OCI-LY1 (cell line): ENCODE results near the gene TAX1BP3.

Source experiments
- H2AFZ ChIP-seq: fragments of 200-600 bp; sonication (generic), shearing (Covaris generic); 2 replicates; pipeline ENCODE4 v1.6.0; 2014; ENCODE audit warnings: antibody characterized with exemption, mild to moderate bottlenecking, low read length
- H3F3A ChIP-seq: fragments of 200-600 bp; sonication (generic), shearing (Covaris generic); 2 replicates; pipeline ENCODE4 v1.6.0; 2014; ENCODE audit warnings: mild to moderate bottlenecking, antibody characterized with exemption, low read length, moderate library complexity; ENCODE audit not compliant: insufficient read depth
- H3K27ac ChIP-seq: fragments of 200-600 bp; sonication (generic); 2 replicates; pipeline ENCODE4 v1.5.1; 2014; ENCODE audit warnings: low read length, mixed run types, mild to moderate bottlenecking, low read depth; ENCODE audit not compliant: poor library complexity, severe bottlenecking
- H3K27me3 ChIP-seq: fragments of 200-600 bp; sonication (generic); 2 replicates; pipeline ENCODE4 v1.6.0; 2014; ENCODE audit warnings: antibody characterized with exemption, mild to moderate bottlenecking, low read length, moderate library complexity; ENCODE audit not compliant: insufficient read depth
- H3K36me3 ChIP-seq: fragments of 200-600 bp; sonication (generic); 2 replicates; pipeline ENCODE4 v1.6.1; 2014; ENCODE audit warnings: mild to moderate bottlenecking, antibody characterized with exemption, low read length, moderate library complexity, mixed read lengths; ENCODE audit not compliant: insufficient read depth
- H3K4me1 ChIP-seq: fragments of 200-600 bp; sonication (generic); 2 replicates; pipeline ENCODE4 v1.5.1; 2014; ENCODE audit warnings: mild to moderate bottlenecking, low read length, moderate library complexity; ENCODE audit not compliant: insufficient read depth, severe bottlenecking
- H3K4me2 ChIP-seq: fragments of 200-600 bp; sonication (generic), shearing (Covaris generic); 2 replicates; pipeline ENCODE4 v1.6.1; 2014; ENCODE audit warnings: low read length
- H3K4me3 ChIP-seq: fragments of 200-600 bp; sonication (generic); 2 replicates; pipeline ENCODE4 v1.5.1; 2014; ENCODE audit warnings: low read length, low read depth, mild to moderate bottlenecking, mixed read lengths; ENCODE audit not compliant: poor library complexity, severe bottlenecking
- H3K79me2 ChIP-seq: fragments of 200-600 bp; shearing (Covaris generic); 2 replicates; pipeline ENCODE4 v1.6.1; 2016; ENCODE audit warnings: mixed run types, low read length, mixed read lengths; ENCODE audit not compliant: insufficient read depth
- H3K9ac ChIP-seq: fragments of 200-600 bp; sonication (generic), shearing (Covaris generic); 2 replicates; pipeline ENCODE4 v1.6.1; 2014; ENCODE audit warnings: mild to moderate bottlenecking, low read length, mixed read lengths
- H3K9me2 ChIP-seq: fragments of 200-600 bp; sonication (generic), shearing (Covaris generic); 2 replicates; pipeline ENCODE4 v1.6.1; 2014; ENCODE audit warnings: low read depth, mild to moderate bottlenecking, low read length, mixed read lengths
- H3K9me3 ChIP-seq: fragments of 200-600 bp; shearing (Covaris generic); 2 replicates; pipeline ENCODE4 v1.6.1; 2014; ENCODE audit warnings: low read length, mixed read lengths
- H4K20me1 ChIP-seq: fragments of 200-600 bp; sonication (generic), shearing (Covaris generic); 2 replicates; pipeline ENCODE4 v1.6.0; 2016; ENCODE audit warnings: mild to moderate bottlenecking, low read length; ENCODE audit not compliant: insufficient read depth
- EZH2 ChIP-seq: fragments of 200-600 bp; sonication (generic), shearing (Covaris generic); IDR thresholded peaks from 2 replicates; pipeline ENCODE4 v1.8.0; 2017; ENCODE audit warnings: borderline replicate concordance, mixed run types, mild to moderate bottlenecking, antibody characterized with exemption, low read length, moderate library complexity, mixed read lengths
- TF ChIP-seq, protein P1 (sequence below): fragments of 200-600 bp; sonication (generic), shearing (Covaris generic); IDR thresholded peaks from 2 replicates; pipeline ENCODE4 v1.5.1; 2017; ENCODE audit warnings: mild to moderate bottlenecking, antibody characterized with exemption, low read length, moderate library complexity, mixed read lengths

The TAX1BP3 gene

GRCh38 chr17:3645310-3645709 is 23.1 kb downstream of the TAX1BP3 start:
- no peak for TF ChIP-seq EZH2
- TF ChIP-seq, protein P1, sequence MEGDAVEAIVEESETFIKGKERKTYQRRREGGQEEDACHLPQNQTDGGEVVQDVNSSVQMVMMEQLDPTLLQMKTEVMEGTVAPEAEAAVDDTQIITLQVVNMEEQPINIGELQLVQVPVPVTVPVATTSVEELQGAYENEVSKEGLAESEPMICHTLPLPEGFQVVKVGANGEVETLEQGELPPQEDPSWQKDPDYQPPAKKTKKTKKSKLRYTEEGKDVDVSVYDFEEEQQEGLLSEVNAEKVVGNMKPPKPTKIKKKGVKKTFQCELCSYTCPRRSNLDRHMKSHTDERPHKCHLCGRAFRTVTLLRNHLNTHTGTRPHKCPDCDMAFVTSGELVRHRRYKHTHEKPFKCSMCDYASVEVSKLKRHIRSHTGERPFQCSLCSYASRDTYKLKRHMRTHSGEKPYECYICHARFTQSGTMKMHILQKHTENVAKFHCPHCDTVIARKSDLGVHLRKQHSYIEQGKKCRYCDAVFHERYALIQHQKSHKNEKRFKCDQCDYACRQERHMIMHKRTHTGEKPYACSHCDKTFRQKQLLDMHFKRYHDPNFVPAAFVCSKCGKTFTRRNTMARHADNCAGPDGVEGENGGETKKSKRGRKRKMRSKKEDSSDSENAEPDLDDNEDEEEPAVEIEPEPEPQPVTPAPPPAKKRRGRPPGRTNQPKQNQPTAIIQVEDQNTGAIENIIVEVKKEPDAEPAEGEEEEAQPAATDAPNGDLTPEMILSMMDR: no peak
- Histone ChIP-seq H3K27ac (peak overlapping the region; percentile 32), H3K4me3 (no peak overlapping the region), H3F3A (no peaks in the 10 kb centered on the region), H4K20me1 (no peaks in the 10 kb centered on the region), H3K9me3 (no peaks in the 10 kb centered on the region), H3K4me2 (no peak overlapping the region), H3K9me2 (no peaks in the 10 kb centered on the region), H3K79me2 (no peaks in the 10 kb centered on the region), H3K4me1 (peaks cover 13% of the 10 kb centered on the region), H2AFZ (no peak overlapping the region), H3K36me3 (peaks cover 7% of the 10 kb centered on the region; the same call in 1 of the 2 replicates), H3K9ac (no peak overlapping the region), H3K27me3 (no peaks in the 10 kb centered on the region)

DNA sequence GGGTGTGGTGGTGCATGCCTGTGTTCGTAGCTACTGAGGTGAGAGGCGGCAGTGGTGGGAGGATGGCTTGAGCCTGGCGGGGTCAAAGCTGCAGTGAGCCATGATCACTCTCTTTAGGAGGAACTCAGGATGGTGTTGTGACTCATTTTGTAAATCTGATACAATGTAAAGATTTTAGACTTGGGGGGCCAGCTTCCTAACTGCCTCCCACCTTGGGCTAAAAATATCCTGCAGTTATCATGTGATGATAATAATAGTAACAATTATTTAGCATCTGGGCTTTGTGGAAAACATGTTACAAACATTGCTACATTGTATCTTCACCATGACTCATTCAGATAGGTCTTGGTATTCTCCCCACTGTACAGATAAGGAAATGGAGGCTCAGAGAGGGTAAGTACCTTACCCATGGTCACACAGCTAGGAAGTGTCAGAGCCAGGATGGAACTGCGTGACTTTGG is 24.5 kb downstream of the TAX1BP3 start:
- Histone ChIP-seq H3K27me3 (no peaks in the 10 kb centered on the region), H3K4me2 (no peak overlapping the region), H3K4me3 (no peak overlapping the region), H3K4me1 (peaks cover 19% of the 10 kb centered on the region), H3K79me2 (no peaks in the 10 kb centered on the region), H3K36me3 (peaks cover 7% of the 10 kb centered on the region; the same call in 1 of the 2 replicates), H3F3A (no peaks in the 10 kb centered on the region), H2AFZ (no peak overlapping the region), H3K9me2 (no peaks in the 10 kb centered on the region), H3K27ac (no peak overlapping the region), H3K9me3 (no peaks in the 10 kb centered on the region), H3K9ac (no peak overlapping the region), H4K20me1 (no peaks in the 10 kb centered on the region)
- no peak for TF ChIP-seq EZH2

DNA sequence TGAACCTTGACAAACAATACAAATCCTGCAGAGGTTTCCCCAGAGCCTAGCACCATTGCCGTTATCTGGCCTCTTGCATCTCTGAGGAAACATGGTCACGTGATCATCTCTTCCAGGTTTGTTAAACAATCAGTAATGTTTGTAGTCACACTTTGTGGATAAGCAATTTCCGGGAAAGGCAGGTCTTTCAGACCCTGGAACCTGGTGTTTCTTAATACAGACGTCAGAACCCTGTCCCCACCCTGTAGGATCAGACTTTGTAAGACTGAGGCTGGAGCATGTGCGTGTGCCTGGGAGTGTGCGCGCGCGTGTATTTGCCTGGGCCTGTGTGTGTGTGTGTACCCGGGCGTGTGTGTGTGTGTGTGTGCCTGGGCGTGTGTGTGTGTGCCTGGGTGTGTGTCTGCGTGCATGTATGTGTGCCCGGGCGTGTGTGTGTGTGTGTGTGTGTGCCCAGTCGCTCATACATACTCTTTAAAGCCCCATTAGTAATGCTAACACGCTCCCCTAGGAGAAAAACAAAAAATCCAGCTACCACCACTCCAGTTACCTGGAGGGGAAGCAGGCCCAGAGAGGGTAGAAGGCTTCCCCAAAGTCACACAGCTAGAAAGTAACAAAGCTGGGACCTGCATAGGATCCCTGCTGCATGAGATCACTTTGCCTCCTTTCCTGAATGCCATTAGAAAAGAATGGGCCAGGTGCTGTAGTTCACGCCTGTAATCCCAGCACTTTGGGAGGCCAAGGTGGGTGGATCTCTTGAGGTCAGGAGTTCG is 26.5 kb downstream of the TAX1BP3 start:
- no peak overlapping the region for H3K4me2 ChIP-seq

More for the DNA sequence above, 26.5 kb downstream of the TAX1BP3 start:
- TF ChIP-seq, protein P1: no peak
- no peak for TF ChIP-seq EZH2
- Histone ChIP-seq H3K79me2 (no peaks in the 10 kb centered on the region), H3K4me3 (no peak overlapping the region), H4K20me1 (no peaks in the 10 kb centered on the region), H3K4me1 (peaks cover 29% of the 10 kb centered on the region), H3K9me2 (no peaks in the 10 kb centered on the region), H3K9ac (no peak overlapping the region), H3K27ac (no peak overlapping the region), H2AFZ (no peak overlapping the region), H3K27me3 (no peaks in the 10 kb centered on the region), H3K9me3 (no peaks in the 10 kb centered on the region), H3K36me3 (no peaks in the 10 kb centered on the region), H3F3A (no peaks in the 10 kb centered on the region)
